ENCODE measurements around the gene CIAO1.
"Not testable (repeated sequence)": the region's sequence is repeated elsewhere in the genome, so short reads cannot be mapped to it uniquely, and the experiment has no call there.

CIAO1 gene

GRCh38 chr2:96257744-96258143 is 8.3 kb upstream of the CIAO1 start:
- not testable (repeated sequence) for H3K9me3 Mint-ChIP-seq; DNase-seq (ENCODE audit: low spot score); H3K4me3 Mint-ChIP-seq; H3K27me3 Mint-ChIP-seq (ENCODE audit: low read depth)
- Mint-ChIP-seq H3K36me3 (ENCODE audit: low read depth) (peaks cover 39% of the 10 kb centered on the region), H3K27ac (peak overlapping the region; percentile 15), H3K4me1 (ENCODE audit: low read depth) (peaks cover 25% of the 10 kb centered on the region)

DNA sequence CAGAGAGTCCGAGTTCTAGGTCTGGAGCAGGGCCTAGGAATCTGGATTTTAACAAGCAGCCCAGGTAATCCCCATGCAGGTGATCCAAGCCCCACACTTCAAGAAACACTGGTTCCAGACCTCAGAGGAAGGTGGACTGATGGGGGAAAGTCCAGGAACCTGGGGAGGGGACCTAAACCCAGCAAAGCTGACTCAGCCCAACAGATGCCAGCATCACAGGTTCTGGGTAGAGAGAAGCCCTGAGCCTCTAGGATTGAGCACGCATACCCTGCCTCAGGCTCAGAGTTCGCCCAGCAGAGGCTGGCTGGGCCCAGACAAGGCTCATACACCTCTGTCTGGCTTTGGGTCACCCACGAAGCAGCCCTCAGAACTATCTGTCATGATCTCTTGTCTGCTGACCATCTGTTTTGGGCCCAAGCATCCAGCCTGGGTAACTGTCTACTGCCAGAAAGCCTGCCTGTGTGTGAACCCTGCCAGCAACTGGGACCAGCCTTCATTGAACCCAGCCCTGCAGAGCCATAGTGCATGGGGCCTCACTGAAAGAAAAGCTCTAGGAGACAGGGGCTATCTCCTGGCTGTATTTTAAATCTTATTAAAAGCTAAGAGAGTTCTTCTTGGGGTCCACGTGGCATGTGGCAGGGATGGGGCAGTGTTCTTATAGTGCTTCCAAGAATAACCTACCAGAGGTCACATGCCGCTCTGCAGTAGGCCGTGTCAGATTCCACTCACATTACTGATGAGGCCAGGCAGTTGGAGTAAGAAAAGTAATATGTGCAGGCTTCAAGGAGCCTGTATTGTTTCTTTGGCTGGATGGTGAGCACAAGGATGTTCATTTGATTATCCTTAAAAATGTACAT is 7.6 kb upstream of the CIAO1 start:
- peaks cover 39% of the 10 kb centered on the region for H3K36me3 Mint-ChIP-seq (ENCODE audit: low read depth)
- no peak overlapping the region for H3K4me3 Mint-ChIP-seq
- peaks cover 26% of the 10 kb centered on the region for H3K4me1 Mint-ChIP-seq (ENCODE audit: low read depth)

GRCh38 chr2:96259497-96259921 is 6.5 kb upstream of the CIAO1 start:
- no peak for DNase-seq (ENCODE audit: low spot score)
- no peak overlapping the region for H3K4me3 Mint-ChIP-seq
- no peaks in the 10 kb centered on the region for H3K27me3 Mint-ChIP-seq (ENCODE audit: low read depth)
- peaks cover 36% of the 10 kb centered on the region for H3K36me3 Mint-ChIP-seq (ENCODE audit: low read depth)
- H3K27ac Mint-ChIP-seq: no peak overlapping the region
- H3K4me1 Mint-ChIP-seq (ENCODE audit: low read depth): peaks cover 36% of the 10 kb centered on the region
- H3K9me3 Mint-ChIP-seq: no peaks in the 10 kb centered on the region

More for the DNA sequence above, 7.6 kb upstream of the CIAO1 start:
- H3K27ac Mint-ChIP-seq: peak overlapping the region; percentile 15
- H3K27me3 Mint-ChIP-seq (ENCODE audit: low read depth): no peaks in the 10 kb centered on the region
- DNase-seq (ENCODE audit: low spot score): no peak
- no peaks in the 10 kb centered on the region for H3K9me3 Mint-ChIP-seq

- DNase-seq (ENCODE audit: low spot score): peak; percentile 22
- Mint-ChIP-seq H3K4me1 (ENCODE audit: low read depth) (peaks cover 40% of the 10 kb centered on the region), H3K4me3 (peak overlapping the region; percentile 15), H3K9me3 (no peaks in the 10 kb centered on the region), H3K27ac (peak overlapping the region; percentile 75), H3K27me3 (ENCODE audit: low read depth) (no peaks in the 10 kb centered on the region), H3K36me3 (ENCODE audit: low read depth) (peaks cover 36% of the 10 kb centered on the region)
Observed at GRCh38 chr2:96260387-96261260, 5.4 kb upstream of the CIAO1 start.

- Mint-ChIP-seq H3K4me1 (ENCODE audit: low read depth) (peaks cover 41% of the 10 kb centered on the region), H3K36me3 (ENCODE audit: low read depth) (peaks cover 36% of the 10 kb centered on the region), H3K27me3 (ENCODE audit: low read depth) (no peaks in the 10 kb centered on the region), H3K27ac (no peak overlapping the region), H3K4me3 (no peak overlapping the region), H3K9me3 (no peaks in the 10 kb centered on the region)
- DNase-seq (ENCODE audit: low spot score): no peak
Observed at GRCh38 chr2:96261328-96262003, 4.6 kb upstream of the CIAO1 start.

DNA sequence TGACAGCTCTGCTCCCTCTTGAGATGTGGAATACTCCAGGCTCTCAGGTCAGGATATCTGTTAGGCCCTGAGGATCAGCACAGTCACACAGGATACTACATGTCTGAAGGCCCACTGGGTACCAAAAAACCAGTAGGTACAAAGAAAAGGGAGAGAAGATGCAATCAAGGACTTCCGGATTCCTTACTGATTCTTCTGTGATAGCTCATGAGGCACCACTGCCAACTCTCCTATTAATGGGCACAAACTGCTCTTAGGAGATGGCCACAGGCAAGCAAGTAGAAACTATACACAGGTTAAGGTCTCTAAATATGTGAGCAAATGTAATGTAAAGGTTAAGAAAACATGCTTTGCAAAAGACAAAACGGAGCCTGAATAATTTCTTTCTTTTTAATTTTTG is 3.7 kb upstream of the CIAO1 start:
- DNase-seq (ENCODE audit: low spot score): no peak
- no peaks in the 10 kb centered on the region for H3K27me3 Mint-ChIP-seq (ENCODE audit: low read depth)
- H3K4me3 Mint-ChIP-seq: no peak overlapping the region
- H3K36me3 Mint-ChIP-seq (ENCODE audit: low read depth): peaks cover 39% of the 10 kb centered on the region
- H3K9me3 Mint-ChIP-seq: no peaks in the 10 kb centered on the region
- no peak overlapping the region for H3K27ac Mint-ChIP-seq
- H3K4me1 Mint-ChIP-seq (ENCODE audit: low read depth): peaks cover 38% of the 10 kb centered on the region

DNA sequence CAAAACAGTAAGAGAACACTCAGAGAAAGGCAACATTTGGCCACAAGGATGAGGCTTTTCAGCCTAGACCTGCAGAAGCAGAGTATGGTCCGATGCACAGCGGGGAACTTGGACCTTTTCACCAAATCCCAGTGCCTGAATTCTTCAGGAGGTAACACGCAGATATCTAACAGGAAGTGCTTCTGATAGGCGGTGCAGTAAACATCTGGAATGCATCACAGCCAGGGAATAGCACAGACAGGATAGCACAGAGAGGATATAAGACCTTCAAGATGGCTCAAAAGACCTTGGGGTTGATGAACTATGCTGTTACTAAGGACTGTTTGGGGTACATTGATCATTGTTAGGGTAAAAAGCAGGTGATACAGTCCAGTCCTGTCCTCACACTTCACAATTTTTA is 1.9 kb upstream of the CIAO1 start:
- H3K27me3 Mint-ChIP-seq (ENCODE audit: low read depth): no peaks in the 10 kb centered on the region
- H3K4me1 Mint-ChIP-seq (ENCODE audit: low read depth): peaks cover 41% of the 10 kb centered on the region
- peaks cover 46% of the 10 kb centered on the region for H3K36me3 Mint-ChIP-seq (ENCODE audit: low read depth)
- peak overlapping the region; percentile 68 for H3K27ac Mint-ChIP-seq
- DNase-seq (ENCODE audit: low spot score): no peak
- no peaks in the 10 kb centered on the region for H3K9me3 Mint-ChIP-seq
- peak overlapping the region; percentile 84 for H3K4me3 Mint-ChIP-seq

DNA sequence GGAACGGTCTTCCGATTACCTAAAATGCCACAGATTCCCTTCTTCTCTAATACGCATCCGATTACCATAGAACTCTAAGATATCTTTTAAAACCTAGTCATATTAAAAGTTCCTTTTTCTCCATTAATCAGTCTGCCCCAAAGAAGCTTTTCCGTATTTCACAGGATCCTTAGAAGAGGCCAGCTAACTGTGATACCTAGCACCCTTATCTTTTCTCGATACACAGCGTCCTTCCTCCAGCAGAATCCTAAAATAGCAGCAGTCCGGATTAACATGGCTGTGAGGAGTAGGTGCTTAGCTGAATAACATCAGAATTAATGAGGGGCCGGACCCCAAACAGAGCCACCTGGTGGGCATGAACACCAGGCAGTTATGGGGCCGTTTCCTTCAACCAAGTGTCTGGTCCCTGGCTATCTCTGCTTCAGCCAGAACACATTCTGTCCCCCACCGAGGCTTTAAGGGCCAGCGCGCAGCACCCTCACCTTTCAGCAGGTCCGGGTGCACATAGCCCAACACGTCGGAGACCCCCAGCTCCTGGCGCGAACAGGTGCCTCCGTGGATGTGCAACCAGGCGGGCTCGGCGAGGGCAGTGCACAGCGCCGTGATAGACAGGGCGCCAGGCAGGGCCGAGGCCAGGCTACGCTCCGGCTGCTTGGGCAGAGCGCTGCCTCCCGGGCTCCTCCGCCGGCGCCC is 1.2 kb upstream of the CIAO1 start:
- Mint-ChIP-seq H3K36me3 (ENCODE audit: low read depth) (peaks cover 49% of the 10 kb centered on the region), H3K9me3 (no peaks in the 10 kb centered on the region), H3K4me1 (ENCODE audit: low read depth) (peaks cover 37% of the 10 kb centered on the region), H3K4me3 (peak overlapping the region; percentile 84), H3K27ac (peak overlapping the region; percentile 68), H3K27me3 (ENCODE audit: low read depth) (no peaks in the 10 kb centered on the region)
- DNase-seq (ENCODE audit: low spot score): peak; percentile 15

- Mint-ChIP-seq H3K27ac (peak overlapping the region; percentile 92), H3K4me3 (peak overlapping the region; percentile 99), H3K27me3 (ENCODE audit: low read depth) (no peaks in the 10 kb centered on the region), H3K9me3 (no peaks in the 10 kb centered on the region), H3K4me1 (ENCODE audit: low read depth) (peaks cover 33% of the 10 kb centered on the region), H3K36me3 (ENCODE audit: low read depth) (peaks cover 51% of the 10 kb centered on the region)
- DNase-seq (ENCODE audit: low spot score): peak; percentile 29
Observed at GRCh38 chr2:96265349-96265839, 631 bp upstream of the CIAO1 start.

DNA sequence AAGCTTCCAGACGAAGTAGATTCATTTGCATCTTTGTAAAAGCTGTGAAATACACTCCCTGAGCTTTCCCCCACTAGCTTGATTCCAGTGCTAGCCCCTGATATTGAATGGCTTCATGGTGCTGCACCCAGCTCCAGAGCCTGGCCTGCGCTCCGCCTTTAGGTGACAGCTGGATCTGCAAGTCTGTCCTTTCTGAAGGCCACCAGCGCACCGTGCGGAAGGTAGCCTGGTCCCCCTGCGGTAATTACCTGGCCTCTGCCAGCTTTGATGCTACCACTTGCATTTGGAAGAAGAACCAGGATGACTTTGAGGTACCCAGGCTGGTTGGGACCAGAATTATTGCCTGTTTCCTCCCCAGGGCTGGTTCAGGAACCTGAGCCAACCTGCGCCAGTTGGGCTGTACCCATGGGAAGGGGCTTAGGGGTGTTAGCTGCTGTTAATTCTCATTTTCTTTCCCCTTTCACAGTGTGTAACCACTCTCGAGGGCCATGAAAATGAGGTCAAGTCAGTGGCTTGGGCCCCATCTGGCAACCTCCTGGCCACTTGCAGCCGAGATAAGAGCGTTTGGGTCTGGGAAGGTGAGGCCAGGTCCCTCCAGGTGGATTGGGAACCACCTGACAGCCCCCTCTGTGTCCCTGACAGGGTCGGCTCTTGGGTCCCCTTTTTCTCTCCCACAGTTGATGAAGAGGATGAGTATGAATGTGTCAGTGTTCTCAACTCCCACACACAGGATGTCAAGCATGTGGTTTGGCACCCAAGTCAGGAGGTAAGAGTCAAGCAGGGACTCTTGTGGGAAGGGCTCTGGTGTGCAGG is 1.3 kb downstream of the CIAO1 start:
- Mint-ChIP-seq H3K36me3 (ENCODE audit: low read depth) (peaks cover 45% of the 10 kb centered on the region), H3K4me1 (ENCODE audit: low read depth) (peaks cover 28% of the 10 kb centered on the region), H3K27ac (peak overlapping the region; percentile 87), H3K27me3 (ENCODE audit: low read depth) (no peaks in the 10 kb centered on the region), H3K9me3 (no peaks in the 10 kb centered on the region), H3K4me3 (peak overlapping the region; percentile 99)
- peak; percentile 64 for DNase-seq (ENCODE audit: low spot score)

DNA sequence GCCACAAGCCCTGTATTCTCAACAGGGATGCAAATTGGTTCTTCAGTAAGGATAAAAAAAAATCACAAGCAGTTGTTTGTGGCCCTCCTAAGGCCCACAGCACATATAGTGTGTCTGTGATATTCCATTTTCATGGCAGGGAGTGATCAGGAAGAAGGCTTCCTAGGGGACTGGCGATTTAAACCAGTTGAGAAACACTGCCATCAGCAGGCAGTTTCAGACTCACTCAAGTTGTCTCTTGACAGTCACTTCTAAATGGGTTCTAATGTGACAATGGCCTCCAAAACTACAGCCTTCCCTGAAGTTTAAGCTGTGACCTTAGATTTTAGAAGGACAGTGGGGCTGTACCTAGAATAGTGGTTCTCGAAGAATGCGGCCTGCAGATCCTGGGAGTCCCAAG is 6.0 kb downstream of the CIAO1 start:
- Mint-ChIP-seq H3K27me3 (ENCODE audit: low read depth) (no peaks in the 10 kb centered on the region), H3K27ac (no peak overlapping the region), H3K9me3 (no peaks in the 10 kb centered on the region), H3K36me3 (ENCODE audit: low read depth) (peaks cover 56% of the 10 kb centered on the region), H3K4me3 (no peak overlapping the region), H3K4me1 (ENCODE audit: low read depth) (peaks cover 11% of the 10 kb centered on the region)
- DNase-seq (ENCODE audit: low spot score): no peak

GRCh38 chr2:96273763-96274162 is 7.7 kb downstream of the CIAO1 start:
- H3K27ac Mint-ChIP-seq: no peak overlapping the region
- H3K27me3 Mint-ChIP-seq (ENCODE audit: low read depth): no peaks in the 10 kb centered on the region
- H3K4me1 Mint-ChIP-seq (ENCODE audit: low read depth): peaks cover 2% of the 10 kb centered on the region
- no peaks in the 10 kb centered on the region for H3K9me3 Mint-ChIP-seq
- H3K36me3 Mint-ChIP-seq (ENCODE audit: low read depth): peaks cover 59% of the 10 kb centered on the region
- no peak for DNase-seq (ENCODE audit: low spot score)
- no peak overlapping the region for H3K4me3 Mint-ChIP-seq

Data from T-helper 2 cell treated with Interferon-gamma antibody and Interleukin-4, amounts not matched to agents 5 μg/mL and 100 μg/mL, for 36 hours (primary cell).